K562 (cell line): ENCODE measurements around the gene SEC31A. TPM values are rescaled to one million over a fixed set of nuclear protein-coding genes. Genes with fewer than 3 reads are reported as not detected.

ENCODE experiments used
- ATAC-seq: fragments of 200-7000 bp; cut with Tn5 transposase; 3 replicates; pipeline ENCODE4 v1.9.1; 2020; ENCODE audit warnings: moderate library complexity
- BruUV-seq: library from RNA; stranded (reverse); fragments of 400-500 nt; replicated peaks from 2 replicates; lab custom pipeline; 2021; lab: Mats Ljungman, UMichigan
- CTCF ChIA-PET: fragments of 300-600 bp; formaldehyde crosslinking; extraction: SDS; loops from one replicate; lab custom pipeline; 2021; ENCODE audit warnings: low intra/inter-chr PET ratio; lab: Yijun Ruan, JAX
- POLR2A ChIA-PET: fragments of 300-600, 350-650 bp; sonication (Branson Sonifier 250); formaldehyde crosslinking; extraction: SDS; loops from one replicate; lab custom pipeline; 2021; ENCODE audit warnings: antibody characterized with exemption, inconsistent platforms; lab: Yijun Ruan, JAX
- DNase-seq, 4 experiments: peaks; one replicate each; pipeline versions ENCODE4 v3.0.0 to v3.0.0-alpha.2; 2011 to 2018; ENCODE audit warnings: low spot score in 3 of 4, mixed read lengths in 3 of 4; ENCODE audit errors: extremely low read depth in 1 of 4
- FAIRE-seq: peaks from 2 replicates; lab custom pipeline; 2011; peaks lifted over from hg19 to GRCh38; lab: Jason Lieb, UNC
- H2AFZ ChIP-seq: 2 replicates; pipeline ENCODE4 v1.6.0; 2011; ENCODE audit warnings: low read depth, low read length, control low read depth, inconsistent platforms
- H3K27ac ChIP-seq: fragments of 200-600 bp; 3 replicates; pipeline ENCODE4 v1.8.0; 2011; ENCODE audit warnings: low read depth, mild to moderate bottlenecking, control low read depth, inconsistent platforms, low read length, moderate library complexity, mixed read lengths; ENCODE audit errors: extremely low read depth
- H3K27me3 ChIP-seq, 2 experiments: fragments of 300-600 bp in 1 of 2; 2 replicates in 1 of 2; 3 replicates in 1 of 2; pipeline versions ENCODE4 v1.6.0 to v1.8.0; 2011; ENCODE audit warnings: inconsistent platforms in 2 of 2, low read length in 2 of 2, mild to moderate bottlenecking in 1 of 2, mixed read lengths in 1 of 2, moderate library complexity in 1 of 2; ENCODE audit not compliant: control insufficient read depth in 2 of 2, insufficient read depth in 2 of 2
- H3K36me3 ChIP-seq: fragments of 300-600 bp; 3 replicates; pipeline ENCODE4 v1.8.0; 2011; ENCODE audit warnings: mild to moderate bottlenecking, low read length, inconsistent platforms; ENCODE audit not compliant: control insufficient read depth, insufficient read depth
- H3K4me1 ChIP-seq, 2 experiments: fragments of 200-600 bp in 1 of 2; replicated peaks in 1 of 2; 2 replicates in 1 of 2; 3 replicates in 1 of 2; pipeline versions ENCODE4 v1.5.1 to v1.8.0; 2011; ENCODE audit warnings: inconsistent platforms in 2 of 2, low read length in 2 of 2, mild to moderate bottlenecking in 1 of 2, mixed read lengths in 1 of 2, moderate library complexity in 1 of 2; ENCODE audit not compliant: control insufficient read depth in 2 of 2, insufficient read depth in 2 of 2
- H3K4me2 ChIP-seq: 2 replicates; pipeline ENCODE4 v1.6.1; 2011; ENCODE audit warnings: low read length, control low read depth, inconsistent platforms, mixed read lengths; ENCODE audit not compliant: insufficient read depth
- H3K4me3 ChIP-seq: fragments of 200-600 bp; sonication (generic), shearing (Covaris generic); 2 replicates; pipeline ENCODE4 v1.5.1; 2016; ENCODE audit warnings: control low read depth, inconsistent platforms
- H3K79me2 ChIP-seq: fragments of 200-600 bp; 3 replicates; pipeline ENCODE4 v1.8.0; 2011; ENCODE audit warnings: low read length, inconsistent platforms; ENCODE audit not compliant: control insufficient read depth, insufficient read depth
- H3K9ac ChIP-seq, 2 experiments: 2 replicates each; pipeline versions ENCODE4 v1.6.0 to v1.6.1; 2011; ENCODE audit warnings: low read depth in 2 of 2, low read length in 2 of 2, control low read depth in 1 of 2, inconsistent platforms in 1 of 2, mild to moderate bottlenecking in 1 of 2, mixed read lengths in 1 of 2; ENCODE audit not compliant: insufficient read depth in 1 of 2
- H3K9me1 ChIP-seq: one replicate; pipeline ENCODE4 v1.6.0; 2011; ENCODE audit warnings: inconsistent platforms, mild to moderate bottlenecking, low read length, moderate library complexity; ENCODE audit not compliant: control insufficient read depth, insufficient read depth
- H3K9me3 ChIP-seq: replicated peaks from 2 replicates; pipeline ENCODE4 v1.5.1; 2011; ENCODE audit warnings: low read depth, low read length, inconsistent platforms; ENCODE audit not compliant: control insufficient read depth, insufficient read depth
- H4K20me1 ChIP-seq: replicated peaks from 2 replicates; pipeline ENCODE4 v1.6.1; 2011; ENCODE audit warnings: low read length, inconsistent platforms, mixed read lengths; ENCODE audit not compliant: control insufficient read depth, insufficient read depth
- MBD2 ChIP-seq: sonication (generic); IDR thresholded peaks from 2 replicates; pipeline ENCODE4 v1.6.1; 2016; ENCODE audit warnings: low read depth, borderline replicate concordance
- RNF2 ChIP-seq: sonication (generic); IDR thresholded peaks from 2 replicates; pipeline ENCODE4 v1.6.1; 2016
- ZNF778 ChIP-seq: fragments of 450-650 bp; formaldehyde crosslinking; IDR thresholded peaks from 2 replicates; pipeline ENCODE4 v1.4.0; 2020; ENCODE audit warnings: mild to moderate bottlenecking, moderate library complexity
- WGBS: fragments of 100-300 bp; shearing (Covaris generic); methylation state at CpG from one replicate; pipeline ENCODE4 v1.1.6; 2016; ENCODE audit warnings: low coverage, mixed read lengths; ENCODE audit not compliant: insufficient coverage; ENCODE audit errors: missing lambda C conversion rate; 5-methylcytosine and 5-hydroxymethylcytosine counted together
- in situ Hi-C: fragments of 300-500 bp; cut with MboI; formaldehyde crosslinking; loops from 4 replicates; pipeline ENCODE4 v1.15.0; 2018; ENCODE audit warnings: inconsistent platforms, mixed read lengths
- intact Hi-C: fragments of 100-400 bp; cut with micrococcal nuclease; formaldehyde crosslinking; loops from 2 replicates; pipeline ENCODE4 v1.14.2; 2022
- polyA plus RNA-seq, 8 experiments: library from polyadenylated mRNA; depleted of rRNA in 4 of 8; stranded (reverse) in 5 of 8; unstranded in 3 of 8; fragments of >200 nt; fragmentation: Nextera tagmentation in 2 of 8; fragmentation: Illumina TruSeq in 1 of 8; extraction: Ambion mirVana in 2 of 8; extraction: Trizol in 1 of 8; gene quantifications; 2 replicates each; pipeline versions ENCODE4 v1.2.1 to v1.2.3, GENCODE V29; 2011 to 2014; ENCODE audit warnings: inconsistent platforms in 1 of 8, missing spikeins in 1 of 8
- total RNA-seq, 7 experiments: library from RNA; depleted of rRNA in 6 of 7; stranded (reverse); fragments of >200 nt in 6 of 7; fragmentation: Illumina TruSeq in 2 of 7; extraction: Trizol in 2 of 7; gene quantifications; 2 replicates each; pipeline versions ENCODE4 v1.2.1 to v1.2.3, GENCODE V29; 2011 to 2021; ENCODE audit warnings: low replicate concordance in 1 of 7
- TF ChIP-seq, protein P1 (sequence below), 2 experiments: fragments of 450-650 bp; IDR thresholded peaks; 2 replicates each; pipeline ENCODE4 v1.6.1; 2016; ENCODE audit warnings: mild to moderate bottlenecking in 2 of 2, borderline replicate concordance in 1 of 2, low read depth in 1 of 2, moderate library complexity in 1 of 2

SEC31A gene
- total and polyA plus RNA-seq, 9 of the 15 experiments (the other 6 are each of a cell fraction or from before 2014, with no cell fraction given), result 78.9 to 241 (median 173) TPM

DNA sequence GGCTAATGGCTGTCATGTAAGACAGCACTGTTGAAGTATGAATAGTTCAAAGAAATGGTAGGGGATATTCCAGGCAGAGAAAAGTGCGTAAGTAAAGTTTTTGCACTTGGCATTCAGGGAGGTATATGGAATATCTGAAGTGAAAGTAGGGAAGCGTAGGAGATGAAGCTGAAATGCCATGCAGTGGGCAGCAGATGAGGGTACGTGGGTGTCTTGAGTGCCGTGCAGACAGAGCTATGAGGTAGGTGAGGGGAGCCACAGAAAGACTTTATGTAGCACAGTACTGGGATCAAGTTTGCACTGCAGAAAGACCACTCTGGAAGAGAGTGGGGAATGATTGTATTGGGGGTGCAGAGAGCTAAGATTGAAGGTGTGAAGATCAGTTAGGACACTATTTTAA, 87.2 kb downstream of the SEC31A start:
- H3K27me3 ChIP-seq, result peaks cover 21% of the 10 kb centered on the region in 2 experiments
- no peaks in the 10 kb centered on the region for H3K36me3 ChIP-seq
- TF ChIP-seq MBD2, result no peak
- no peak for TF ChIP-seq ZNF778 (CRISPR knock-in tag)
- no peak for TF ChIP-seq RNF2
- TF ChIP-seq, protein P1, sequence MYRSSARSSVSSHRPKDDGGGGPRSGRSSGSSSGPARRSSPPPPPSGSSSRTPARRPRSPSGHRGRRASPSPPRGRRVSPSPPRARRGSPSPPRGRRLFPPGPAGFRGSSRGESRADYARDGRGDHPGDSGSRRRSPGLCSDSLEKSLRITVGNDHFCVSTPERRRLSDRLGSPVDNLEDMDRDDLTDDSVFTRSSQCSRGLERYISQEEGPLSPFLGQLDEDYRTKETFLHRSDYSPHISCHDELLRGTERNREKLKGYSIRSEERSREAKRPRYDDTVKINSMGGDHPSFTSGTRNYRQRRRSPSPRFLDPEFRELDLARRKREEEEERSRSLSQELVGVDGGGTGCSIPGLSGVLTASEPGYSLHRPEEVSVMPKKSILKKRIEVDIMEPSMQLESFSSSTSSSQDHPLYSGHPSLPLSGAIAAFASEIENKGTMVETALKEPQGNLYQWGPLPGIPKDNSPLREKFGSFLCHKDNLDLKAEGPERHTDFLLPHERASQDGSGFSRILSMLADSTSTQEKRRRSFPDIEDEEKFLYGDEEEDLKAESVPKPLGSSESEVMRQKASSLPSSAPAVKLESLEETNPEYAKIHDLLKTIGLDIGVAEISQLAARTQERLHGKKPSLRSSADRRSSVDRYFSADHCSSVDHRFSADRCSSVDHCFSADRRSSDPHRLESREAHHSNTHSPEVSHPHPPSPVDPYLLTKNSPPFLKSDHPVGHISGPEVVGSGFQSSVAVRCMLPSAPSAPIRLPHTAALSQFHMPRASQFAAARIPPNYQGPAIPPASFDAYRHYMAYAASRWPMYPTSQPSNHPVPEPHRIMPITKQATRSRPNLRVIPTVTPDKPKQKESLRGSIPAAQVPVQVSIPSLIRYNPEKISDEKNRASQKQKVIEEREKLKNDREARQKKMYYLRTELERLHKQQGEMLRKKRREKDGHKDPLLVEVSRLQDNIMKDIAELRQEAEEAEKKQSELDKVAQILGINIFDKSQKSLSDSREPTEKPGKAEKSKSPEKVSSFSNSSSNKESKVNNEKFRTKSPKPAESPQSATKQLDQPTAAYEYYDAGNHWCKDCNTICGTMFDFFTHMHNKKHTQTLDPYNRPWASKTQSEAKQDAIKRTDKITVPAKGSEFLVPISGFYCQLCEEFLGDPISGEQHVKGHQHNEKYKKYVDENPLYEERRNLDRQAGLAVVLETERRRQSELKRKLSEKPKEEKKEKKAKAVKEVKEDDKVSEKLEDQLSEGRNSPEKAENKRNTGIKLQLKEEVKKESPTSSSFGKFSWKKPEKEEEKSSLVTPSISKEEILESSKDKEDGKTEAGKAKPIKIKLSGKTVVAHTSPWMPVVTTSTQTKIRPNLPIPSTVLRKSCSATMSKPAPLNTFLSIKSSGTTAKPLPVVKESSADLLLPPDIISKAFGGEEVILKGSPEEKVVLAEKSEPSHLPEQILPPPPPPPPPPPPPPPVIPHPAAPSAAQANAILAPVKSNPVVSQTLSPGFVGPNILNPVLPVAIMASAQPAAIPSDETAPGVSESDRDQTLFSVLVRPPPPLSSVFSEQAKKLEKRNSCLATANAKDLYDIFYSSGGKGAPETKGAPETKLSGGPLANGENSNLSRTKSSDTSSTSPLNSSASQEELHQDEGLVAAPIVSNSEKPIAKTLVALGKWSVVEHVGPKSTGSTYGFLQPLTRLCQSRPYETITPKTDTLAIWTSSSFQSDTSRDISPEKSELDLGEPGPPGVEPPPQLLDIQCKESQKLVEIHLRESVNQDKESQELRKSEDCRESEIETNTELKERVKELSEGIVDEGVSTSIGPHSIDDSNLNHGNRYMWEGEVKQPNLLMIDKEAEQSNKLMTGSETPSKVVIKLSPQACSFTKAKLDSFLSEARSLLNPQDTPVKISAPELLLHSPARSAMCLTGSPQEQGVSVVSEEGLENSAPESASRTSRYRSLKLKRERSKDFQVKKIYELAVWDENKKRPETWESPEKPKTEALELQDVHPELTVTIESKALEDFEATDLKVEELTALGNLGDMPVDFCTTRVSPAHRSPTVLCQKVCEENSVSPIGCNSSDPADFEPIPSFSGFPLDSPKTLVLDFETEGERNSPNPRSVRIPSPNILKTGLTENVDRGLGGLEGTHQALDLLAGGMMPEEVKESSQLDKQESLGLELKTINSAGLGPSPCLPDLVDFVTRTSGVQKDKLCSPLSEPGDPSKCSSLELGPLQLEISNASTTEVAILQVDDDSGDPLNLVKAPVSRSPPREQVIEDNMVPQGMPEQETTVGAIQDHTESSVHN (IDR thresholded peaks at IDR 0.05; ENCODE audit: borderline replicate concordance in 1 of 2, low read depth in 1 of 2), result no peak
- no peaks in the 10 kb centered on the region for H3K9me1 ChIP-seq
- intact Hi-C loops, result no loop called here
- CTCF ChIA-PET, result no interaction called here
- WGBS, result 0% methylated on average over 4 of the region's 4 CpGs
- no peak overlapping the region for H3K4me3 ChIP-seq
- no peak for DNase-seq
- FAIRE-seq, result no peak
- no peak for ATAC-seq
- no peak overlapping the region for H3K27ac ChIP-seq
- H3K9ac ChIP-seq, result no peak overlapping the region
- POLR2A ChIA-PET, result interaction anchor here (0.7 kb wide), 1 partner anchor 24 kb away, joined by 3 read pairs; no protein-coding TSS in a partner anchor
- H2AFZ ChIP-seq, result no peak overlapping the region
- no peak overlapping the region for H3K4me2 ChIP-seq
- H4K20me1 ChIP-seq, result peaks cover 2% of the 10 kb centered on the region; the same call in 1 of the 2 replicates
- no peaks in the 10 kb centered on the region for H3K9me3 ChIP-seq
- no TSS peak for BruUV-seq
- no peaks in the 10 kb centered on the region for H3K79me2 ChIP-seq
- in situ Hi-C loops, result no loop called here
- H3K4me1 ChIP-seq, result peaks cover 0 to 3% of the 10 kb centered on the region in 2 experiments; a peak in 2 of 5 replicates
